NOMO-1 treated with dmso at 0.1 percent for 144 hours (cell line): ENCODE measurements around the gene ELOVL1.
"Not testable (repeated sequence)": the region's sequence is repeated elsewhere in the genome, so short reads cannot be mapped to it uniquely, and the experiment has no call there.

Source experiments
- DNase-seq: peaks from one replicate; lab custom pipeline; 2025; ENCODE audit not compliant: unreplicated experiment; lab: John Stamatoyannopoulos, UW

The ELOVL1 gene

DNA sequence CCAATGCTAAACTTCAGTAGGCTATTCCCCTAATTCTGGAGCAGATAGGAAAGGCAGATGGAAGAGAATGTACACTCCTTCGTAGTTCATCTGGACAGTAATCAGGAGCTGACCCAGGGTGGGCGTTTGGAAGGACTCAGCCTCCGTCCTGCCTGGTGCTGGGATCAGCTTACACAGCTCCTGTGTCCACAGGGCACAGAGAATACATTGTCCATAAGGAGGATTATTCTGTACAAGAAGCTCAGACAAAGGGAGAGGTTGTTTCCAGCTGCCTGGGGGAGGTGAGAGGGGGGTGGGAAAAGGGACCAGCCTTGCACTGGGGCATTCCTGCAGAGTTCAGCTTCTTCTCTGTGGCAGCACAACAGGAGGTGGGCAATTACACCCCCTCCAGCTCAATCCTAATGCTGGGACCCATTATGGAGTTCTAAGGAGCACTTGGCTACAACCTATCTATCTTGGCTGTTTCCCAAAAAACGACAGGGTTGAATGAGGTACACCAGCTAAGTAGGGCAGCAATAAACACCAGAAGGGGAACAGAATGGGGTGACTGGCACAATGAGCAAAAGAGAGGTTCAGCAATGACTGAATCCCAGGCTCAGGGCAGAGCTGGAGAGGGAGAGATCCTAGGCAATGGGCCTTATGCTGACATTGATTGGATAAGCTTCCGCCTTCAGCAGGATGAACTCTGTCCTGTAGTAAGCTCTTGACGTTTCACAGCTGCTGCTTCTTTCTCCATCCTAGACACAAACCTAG lies 14.4 kb upstream of the ELOVL1 start:
- no peak for DNase-seq

DNA sequence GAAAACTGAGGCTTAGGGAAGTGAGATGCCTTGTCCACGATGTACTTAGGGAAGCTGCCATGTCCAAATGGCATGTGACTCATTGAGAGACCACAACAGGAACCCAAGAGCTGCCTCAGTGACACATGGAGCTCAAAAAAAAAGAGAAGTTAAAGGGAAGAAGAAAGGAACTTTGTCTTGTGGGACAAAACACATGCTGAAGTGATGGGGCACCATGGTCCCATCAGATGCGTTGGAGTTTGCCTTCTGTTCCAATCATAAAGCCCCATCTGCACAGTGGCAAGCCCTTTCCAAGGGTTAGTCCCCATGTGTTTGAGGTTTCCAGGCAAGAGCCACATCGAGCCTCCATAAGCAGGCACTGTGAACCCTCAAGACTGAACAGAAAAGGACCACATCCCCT lies 13.8 kb upstream of the ELOVL1 start:
- peak; percentile 41 for DNase-seq

DNA sequence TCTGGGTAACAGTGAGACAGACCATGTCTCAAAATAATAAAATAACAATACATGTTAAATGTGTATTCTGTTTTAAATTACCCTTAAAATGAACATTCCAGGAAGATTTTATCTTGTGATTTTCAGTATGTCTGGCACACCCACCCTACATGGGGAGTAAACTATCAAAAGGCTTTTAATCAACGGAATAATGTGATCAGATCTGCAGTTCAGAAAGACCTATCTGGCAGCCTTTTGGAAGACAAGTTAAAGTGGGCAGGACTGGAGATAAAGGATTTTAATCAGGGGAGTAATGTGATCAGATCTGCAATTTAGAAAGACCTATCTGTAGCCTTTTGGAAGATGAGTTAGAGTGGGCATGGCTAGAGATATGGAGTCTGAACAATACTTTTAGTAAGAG lies 11.7 kb upstream of the ELOVL1 start:
- no peak for DNase-seq

DNA sequence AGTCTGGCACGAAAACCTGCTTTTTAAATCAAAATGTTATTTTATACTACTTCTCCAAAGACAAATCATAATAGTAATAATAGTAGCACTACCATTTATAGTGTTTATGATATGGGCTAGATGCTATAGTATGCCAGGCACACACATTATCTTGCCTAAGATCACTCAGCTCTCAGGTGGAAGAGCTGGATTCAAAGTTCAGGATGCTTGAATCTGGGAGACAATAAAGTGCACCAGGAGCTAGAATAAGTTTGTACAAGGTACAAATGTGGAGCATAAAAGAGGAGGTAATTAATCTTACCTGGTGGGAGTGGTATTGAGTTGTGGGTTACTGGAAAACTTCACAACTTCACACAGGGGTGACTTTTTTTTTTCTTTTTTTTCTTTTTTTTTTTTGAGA lies 10.0 kb upstream of the ELOVL1 start:
- no peak for DNase-seq

DNA sequence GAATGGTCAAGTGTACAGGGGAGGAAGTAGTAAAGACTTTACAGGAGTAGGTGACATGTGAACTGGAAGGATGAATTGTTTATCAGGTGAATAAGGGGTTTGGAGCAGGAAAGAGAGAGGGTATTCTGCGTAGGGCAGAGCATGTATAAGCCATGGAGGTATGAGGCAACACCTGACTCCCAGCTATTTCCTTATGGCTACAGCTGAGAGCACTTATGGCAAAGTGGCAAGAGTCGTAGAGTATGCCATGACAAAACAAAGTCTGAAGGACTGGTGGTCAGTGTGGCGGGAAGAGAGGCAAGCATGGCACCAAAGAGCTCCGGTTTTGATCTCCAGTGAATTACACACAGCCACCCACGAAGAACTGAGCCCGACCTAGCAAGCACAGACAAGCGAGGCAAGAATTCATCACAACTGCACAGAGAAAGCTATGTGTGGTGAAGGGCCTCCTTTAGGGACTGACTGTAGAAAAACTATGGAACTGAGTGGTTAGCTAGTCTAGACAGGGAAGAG lies 9.0 kb upstream of the ELOVL1 start:
- no peak for DNase-seq

DNA sequence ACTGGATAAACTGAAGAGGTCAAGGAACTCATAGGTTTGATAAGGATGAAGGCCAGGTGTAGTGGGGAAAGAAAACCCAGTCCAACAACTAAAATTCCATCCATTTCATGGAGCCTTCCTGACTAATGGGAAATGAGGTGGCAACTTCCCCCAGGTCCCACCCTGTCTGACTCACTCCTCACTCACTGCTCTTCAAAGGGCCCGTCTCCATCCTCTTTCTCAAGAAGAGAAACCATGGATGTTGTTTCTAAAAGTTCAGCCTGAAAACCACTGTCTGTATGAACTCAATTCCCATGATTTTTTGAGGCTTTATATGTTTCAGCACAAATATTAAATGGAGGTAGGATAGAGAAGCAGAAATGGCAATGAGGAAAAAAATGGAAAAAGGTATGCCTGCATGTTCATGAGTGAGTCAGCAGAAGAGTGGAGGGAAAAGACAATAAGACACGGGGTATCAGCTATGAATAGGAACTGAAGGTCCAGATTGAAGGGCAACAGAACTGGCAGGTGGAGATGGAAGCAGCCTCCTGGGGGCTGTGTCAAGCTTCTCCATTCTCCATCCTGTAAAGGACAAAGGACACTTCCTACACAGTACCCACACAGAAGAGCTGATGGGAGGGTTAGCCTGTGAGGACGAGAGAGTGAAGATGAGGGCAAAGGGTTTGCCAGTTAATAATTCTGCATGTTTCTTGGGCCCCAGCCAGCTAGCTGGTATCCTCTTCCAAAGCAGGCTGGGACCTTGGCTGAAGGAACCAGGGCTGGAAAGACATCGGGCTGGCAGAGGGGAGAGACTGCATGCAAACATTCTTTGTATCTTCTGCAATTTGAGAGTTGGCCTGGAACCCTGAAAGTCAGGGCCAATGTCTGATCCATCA lies 5.5 kb upstream of the ELOVL1 start:
- DNase-seq: no peak

DNA sequence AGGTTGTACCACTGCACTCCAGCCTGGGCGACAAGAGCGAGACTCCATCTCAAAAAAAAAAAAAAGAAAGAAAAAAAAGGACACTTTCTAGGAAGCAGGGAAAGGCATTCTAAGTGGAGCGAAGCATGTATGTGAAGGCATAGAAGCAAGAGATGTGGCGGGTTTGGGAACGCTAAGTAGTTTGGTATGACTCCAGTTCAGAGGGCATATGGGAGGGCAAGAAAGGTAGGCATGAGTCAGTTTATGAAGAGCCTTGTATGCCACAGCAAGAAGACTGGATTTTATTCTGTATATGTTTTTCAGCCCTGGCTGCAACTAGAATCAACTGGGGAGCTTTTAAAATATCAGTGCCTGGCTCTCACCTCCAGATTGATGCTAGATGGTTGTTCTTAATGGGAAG lies 4.4 kb upstream of the ELOVL1 start:
- DNase-seq: no peak

DNA sequence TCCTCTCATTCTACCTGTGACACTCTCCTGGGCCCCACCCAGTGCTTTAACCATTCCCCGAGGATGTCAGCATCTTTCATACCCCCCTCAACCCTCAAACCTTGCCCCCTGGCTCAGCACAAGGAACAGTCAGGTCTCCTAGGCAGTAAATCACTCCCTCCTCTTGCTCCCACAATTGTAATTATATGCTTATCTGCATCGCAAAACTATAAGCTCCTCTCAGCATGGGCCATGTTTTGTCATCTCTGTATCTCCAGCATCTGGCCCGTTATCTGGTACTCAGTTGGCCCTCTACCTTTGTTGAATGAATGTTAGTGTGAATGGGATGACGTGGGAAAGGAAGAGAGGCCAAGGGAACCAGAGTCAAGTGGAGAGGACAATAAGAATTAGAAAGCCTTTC lies 2.8 kb upstream of the ELOVL1 start:
- DNase-seq: no peak

DNA sequence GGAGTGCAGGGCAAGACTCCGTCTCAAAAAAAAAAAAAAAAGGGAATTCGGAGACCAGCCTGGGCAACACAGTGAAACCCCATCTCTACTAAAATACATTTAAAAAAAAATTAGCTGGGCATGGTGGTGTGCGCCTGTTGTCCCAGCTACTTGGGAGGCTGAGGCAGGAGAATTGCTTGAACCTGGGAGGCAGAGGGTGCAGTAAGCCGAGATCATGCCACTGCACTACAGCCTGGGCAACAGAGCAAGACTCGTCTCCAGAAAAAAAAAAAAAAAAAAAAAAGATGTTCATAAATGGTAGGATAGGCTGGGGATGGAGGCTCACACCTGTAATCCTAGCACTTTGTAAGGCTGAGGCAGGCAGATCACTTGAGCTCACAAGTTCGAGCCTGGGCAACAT lies 2.0 kb upstream of the ELOVL1 start:
- not testable (repeated sequence) for DNase-seq

GRCh38 chr1:43368646-43369020 lies 822 bp upstream of the ELOVL1 start:
- DNase-seq: no peak

GRCh38 chr1:43367026-43367903 lies 546 bp downstream of the ELOVL1 start:
- no peak for DNase-seq

GRCh38 chr1:43366601-43367025 lies 1.2 kb downstream of the ELOVL1 start:
- no peak for DNase-seq

DNA sequence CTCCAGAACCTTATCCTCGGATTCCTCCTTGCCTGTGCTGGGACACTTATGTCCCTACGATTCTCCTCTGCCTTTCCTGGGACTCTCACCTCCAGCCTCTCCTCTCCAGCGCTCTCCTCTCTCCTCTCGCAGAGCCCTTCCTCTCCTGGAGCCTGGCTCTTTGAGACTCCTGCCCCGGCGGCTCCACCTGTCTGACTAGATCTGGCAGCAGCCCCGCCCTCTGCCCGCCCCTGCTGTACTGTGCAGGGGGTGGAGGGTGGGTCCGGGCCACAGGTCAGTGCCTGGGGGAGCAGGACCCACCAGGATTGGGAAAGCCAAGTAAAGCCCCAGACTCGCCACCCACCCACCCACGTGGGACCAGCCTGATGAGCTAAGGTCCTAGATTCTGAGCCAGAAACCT lies 1.6 kb downstream of the ELOVL1 start:
- no peak for DNase-seq

DNA sequence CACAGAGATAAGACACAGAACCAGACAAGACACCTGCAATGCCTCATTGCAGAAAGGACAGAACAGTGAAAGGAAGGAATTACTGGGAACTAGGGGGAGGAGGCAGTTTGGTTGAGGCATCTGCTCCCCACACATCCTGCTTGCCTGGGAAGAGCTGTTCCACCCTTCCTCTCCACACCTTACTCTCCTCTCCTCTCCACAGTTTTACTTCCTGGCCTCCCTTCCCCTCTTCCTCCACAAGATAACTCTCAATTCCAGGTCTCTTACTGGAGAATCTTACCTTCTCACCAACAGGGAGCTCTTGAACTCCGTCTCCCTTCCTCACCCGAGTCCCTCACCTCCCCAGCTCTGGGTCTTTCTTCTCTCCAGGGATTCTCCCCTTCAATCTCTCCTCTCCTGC lies 2.1 kb downstream of the ELOVL1 start:
- DNase-seq: no peak

DNA sequence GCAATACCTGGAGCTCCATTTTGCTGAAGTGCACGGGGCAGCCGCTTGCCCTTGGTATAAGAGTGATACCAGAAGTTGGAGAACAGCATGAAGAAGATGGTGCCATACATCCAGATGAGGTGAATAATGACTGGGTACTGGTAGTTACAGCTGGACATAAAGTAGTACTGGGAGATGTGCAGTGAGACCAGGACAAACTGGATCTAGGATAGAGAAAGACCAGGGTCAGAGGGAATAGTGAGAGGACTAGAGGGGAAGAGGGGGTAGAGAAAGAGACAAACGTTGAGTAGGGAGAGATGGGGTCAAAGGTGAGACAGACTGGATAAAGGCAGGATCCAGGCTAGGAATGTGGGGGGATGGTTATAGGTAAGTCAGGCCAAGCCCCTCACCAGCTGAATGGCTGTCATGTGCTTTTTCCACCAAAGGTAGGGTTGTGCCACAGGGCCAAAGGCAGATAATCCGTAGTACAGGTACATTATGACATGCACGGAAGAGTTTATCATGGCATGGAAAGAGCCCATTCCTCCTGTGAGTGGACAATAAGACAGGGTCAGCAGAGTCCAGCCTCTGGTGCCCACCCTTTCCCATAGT lies 3.8 kb downstream of the ELOVL1 start:
- no peak for DNase-seq

GRCh38 chr1:43363283-43363934 lies 4.4 kb downstream of the ELOVL1 start:
- DNase-seq: no peak

GRCh38 chr1:43360616-43361015 lies 7.2 kb downstream of the ELOVL1 start:
- DNase-seq: no peak

GRCh38 chr1:43359696-43360095 lies 8.1 kb downstream of the ELOVL1 start:
- no peak for DNase-seq

DNA sequence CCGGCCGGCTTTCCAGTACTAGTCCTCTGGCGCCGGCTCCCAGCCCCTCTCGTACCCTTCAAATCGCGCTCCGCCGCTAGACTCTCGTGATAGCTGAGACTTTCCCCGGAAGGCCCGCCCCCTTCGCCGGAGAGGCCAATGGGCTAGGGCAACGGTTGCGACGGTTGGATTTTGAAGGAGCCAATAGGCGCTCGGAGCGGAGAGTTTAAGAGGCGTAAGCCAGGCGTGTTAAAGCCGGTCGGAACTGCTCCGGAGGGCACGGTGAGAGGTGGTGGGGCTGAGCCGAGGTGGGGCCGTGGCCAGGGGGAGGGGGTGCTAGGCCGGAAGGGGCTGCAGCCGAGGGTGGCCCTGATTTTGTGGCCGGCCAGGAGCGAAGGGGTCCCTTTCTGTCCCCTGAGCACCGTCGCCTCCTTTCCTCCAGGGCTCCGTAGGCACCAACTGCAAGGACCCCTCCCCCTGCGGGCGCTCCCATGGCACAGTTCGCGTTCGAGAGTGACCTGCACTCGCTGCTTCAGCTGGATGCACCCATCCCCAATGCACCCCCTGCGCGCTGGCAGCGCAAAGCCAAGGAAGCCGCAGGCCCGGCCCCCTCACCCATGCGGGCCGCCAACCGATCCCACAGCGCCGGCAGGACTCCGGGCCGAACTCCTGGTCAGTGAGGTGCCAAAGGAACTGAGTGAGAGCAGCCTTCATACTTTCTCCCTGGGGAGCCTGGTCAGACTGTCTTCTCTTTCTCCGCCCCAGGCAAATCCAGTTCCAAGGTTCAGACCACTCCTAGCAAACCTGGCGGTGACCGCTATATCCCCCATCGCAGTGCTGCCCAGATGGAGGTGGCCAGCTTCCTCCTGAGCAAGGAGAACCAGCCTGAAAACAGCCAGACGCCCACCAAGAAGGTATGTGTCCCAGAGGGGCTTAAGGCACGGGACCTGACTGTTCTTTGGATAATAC lies 8.8 kb downstream of the ELOVL1 start, which contains the start of gene CDC20:
Gene CDC20, plus strand, starts transcription at position 236 of the 948 bp plus-strand sequence. Its CDS starts 235 bp downstream, at position 471.
- DNase-seq: peak; percentile 98
